ENCODE data around the gene SDC4.

- TF ChIP-seq POLR2A (IDR thresholded peaks at IDR 0.05; ENCODE audit: low read length) (no peak), GATA1 (IDR thresholded peaks at IDR 0.05; ENCODE audit: low read depth, low read length) (no peak)
Measured at GRCh38 chr20:45390931-45391330, 42.7 kb upstream of the SDC4 start.

Data from erythroblast (primary cell).